HCT116 (cell line): Measurements from ENCODE around the gene ADK. TPM values are rescaled to one million over a fixed set of nuclear protein-coding genes. Genes with fewer than 3 reads are reported as not detected.

ENCODE experiments used
- ATAC-seq: fragments of 200-7000 bp; cut with Tn5 transposase; 2 replicates; pipeline ENCODE4 v1.9.1; 2020; ENCODE audit warnings: mild to moderate bottlenecking, moderate library complexity
- BruUV-seq: library from RNA; stranded (reverse); fragments of 400-500 nt; replicated peaks from 2 replicates; lab custom pipeline; 2021; lab: Mats Ljungman, UMichigan
- CTCF ChIA-PET: fragments of 300-600 bp; sonication (Branson Sonifier 250); formaldehyde crosslinking; loops from one replicate; lab custom pipeline; 2021; ENCODE audit warnings: antibody characterized with exemption; lab: Charles Lee
- POLR2A ChIA-PET: fragments of 300-600, 350-600 bp; sonication (Branson Sonifier 250); formaldehyde crosslinking; loops from one replicate; lab custom pipeline; 2021; ENCODE audit warnings: antibody characterized with exemption; lab: Charles Lee
- RAD21 ChIA-PET, 2 experiments: fragments of 300-600 bp; sonication (Branson Sonifier 250); formaldehyde crosslinking; loops; one replicate each; lab custom pipeline; 2023; ENCODE audit warnings: low total read pairs in 2 of 2; ENCODE audit not compliant: uncharacterized antibody in 2 of 2, unreplicated experiment in 2 of 2, low non-redundant PET in 1 of 2; lab: Charles Lee
- DNase-seq: peaks from one replicate; pipeline ENCODE4 v3.0.0-alpha.2; 2010; ENCODE audit warnings: low read depth, low spot score
- H2AFZ ChIP-seq: fragments of 200-600 bp; shearing (Covaris generic), sonication (generic); 2 replicates; pipeline ENCODE4 v1.6.1; 2017; ENCODE audit warnings: low read depth, mixed run types, mixed read lengths, antibody characterized with exemption, low read length; ENCODE audit not compliant: poor library complexity, severe bottlenecking
- H3K27ac ChIP-seq: 2 replicates; pipeline ENCODE4 v1.5.1; 2012; ENCODE audit warnings: low read depth, low read length
- H3K27me3 ChIP-seq: fragments of 200-600 bp; sonication (generic); 2 replicates; pipeline ENCODE4 v1.6.1; 2016; ENCODE audit warnings: mixed run types, low read length, mixed read lengths; ENCODE audit not compliant: insufficient read depth
- H3K36me3 ChIP-seq, 2 experiments: fragments of 200-500 bp in 1 of 2; fragments of 200-600 bp in 1 of 2; sonication (Bioruptor generic) in 1 of 2; sonication (generic) in 1 of 2; 2 replicates each; pipeline versions ENCODE4 v1.5.1 to v1.6.1; 2014 to 2016; ENCODE audit warnings: low read length in 2 of 2, inconsistent platforms in 1 of 2, mixed read lengths in 1 of 2, mixed run types in 1 of 2; ENCODE audit not compliant: insufficient read depth in 2 of 2, control insufficient read depth in 1 of 2
- H3K4me1 ChIP-seq, 2 experiments: fragments of 200-600 bp in 1 of 2; sonication (generic) in 1 of 2; 2 replicates each; pipeline versions ENCODE4 v1.5.1 to v1.6.1; 2012 to 2017; ENCODE audit warnings: low read length in 2 of 2, inconsistent platforms in 1 of 2, mild to moderate bottlenecking in 1 of 2, mixed read lengths in 1 of 2, mixed run types in 1 of 2, moderate library complexity in 1 of 2; ENCODE audit not compliant: insufficient read depth in 2 of 2, control insufficient read depth in 1 of 2
- H3K4me2 ChIP-seq: fragments of 200-600 bp; sonication (generic); 2 replicates; pipeline ENCODE4 v1.6.1; 2017; ENCODE audit warnings: mixed run types, low read length, mixed read lengths
- H3K4me3 ChIP-seq, 2 experiments: fragments of 200-600 bp in 1 of 2; sonication (generic) in 1 of 2; replicated peaks in 1 of 2; 2 replicates each; pipeline ENCODE4 v1.5.1; 2011 to 2016; ENCODE audit warnings: low read length in 2 of 2, control low read depth in 1 of 2, low read depth in 1 of 2, mild to moderate bottlenecking in 1 of 2, mixed read lengths in 1 of 2, mixed run types in 1 of 2
- H3K79me2 ChIP-seq: fragments of 200-600 bp; sonication (generic); 2 replicates; pipeline ENCODE4 v1.6.1; 2017; ENCODE audit warnings: mild to moderate bottlenecking, mixed run types, low read length, moderate library complexity, mixed read lengths; ENCODE audit not compliant: insufficient read depth
- H3K9ac ChIP-seq: fragments of 200-600 bp; sonication (generic); 2 replicates; pipeline ENCODE4 v1.6.1; 2016; ENCODE audit warnings: low read length, mixed read lengths
- H3K9me2 ChIP-seq: fragments of 200-600 bp; sonication (generic), shearing (Covaris generic); 2 replicates; pipeline ENCODE4 v1.6.1; 2017; ENCODE audit warnings: mixed run types, mild to moderate bottlenecking, moderate library complexity; ENCODE audit not compliant: insufficient read depth
- H3K9me3 ChIP-seq, 2 experiments: fragments of 200-500 bp in 1 of 2; fragments of 200-600 bp in 1 of 2; sonication (Bioruptor generic) in 1 of 2; sonication (generic) in 1 of 2; 2 replicates each; pipeline ENCODE4 v1.6.1; 2014 to 2017; ENCODE audit warnings: low read length in 2 of 2, mixed read lengths in 2 of 2, inconsistent platforms in 1 of 2, low read depth in 1 of 2, mild to moderate bottlenecking in 1 of 2, mixed run types in 1 of 2, moderate library complexity in 1 of 2; ENCODE audit not compliant: control insufficient read depth in 1 of 2, insufficient read depth in 1 of 2
- H4K20me1 ChIP-seq: fragments of 200-600 bp; sonication (generic), shearing (Covaris generic); 2 replicates; pipeline ENCODE4 v1.6.1; 2017; ENCODE audit warnings: mixed run types, mild to moderate bottlenecking, moderate library complexity; ENCODE audit not compliant: insufficient read depth
- ATF3 ChIP-seq: IDR thresholded peaks from 2 replicates; pipeline ENCODE4 v1.6.1; 2012
- CBX3 ChIP-seq: IDR thresholded peaks from 2 replicates; pipeline ENCODE4 v1.6.1; 2012; ENCODE audit warnings: low read depth
- CEBPB ChIP-seq: IDR thresholded peaks from 2 replicates; pipeline ENCODE4 v1.6.1; 2012; ENCODE audit warnings: low read depth
- EGR1 ChIP-seq: IDR thresholded peaks from 2 replicates; pipeline ENCODE4 v1.6.1; 2012; ENCODE audit warnings: low read depth
- ELF1 ChIP-seq: IDR thresholded peaks from 2 replicates; pipeline ENCODE4 v1.6.1; 2012; ENCODE audit warnings: low read depth, borderline replicate concordance
- EZH2phosphoT487 ChIP-seq: fragments of 200-600 bp; IDR thresholded peaks from 2 replicates; pipeline ENCODE4 v1.6.1; 2018; ENCODE audit warnings: antibody characterized with exemption, borderline replicate concordance
- JUND ChIP-seq: IDR thresholded peaks from 2 replicates; pipeline ENCODE4 v1.6.1; 2012
- POLR2A ChIP-seq: IDR thresholded peaks from 2 replicates; pipeline ENCODE4 v1.7.0; 2011; ENCODE audit warnings: borderline replicate concordance; ENCODE audit not compliant: insufficient read depth, insufficient read length; ENCODE audit errors: extremely low read depth
- POLR2AphosphoS5 ChIP-seq: IDR thresholded peaks from 2 replicates; pipeline ENCODE4 v1.6.1; 2011; ENCODE audit warnings: mild to moderate bottlenecking, low read depth, low read length, moderate library complexity
- SIN3A ChIP-seq: IDR thresholded peaks from 2 replicates; pipeline ENCODE4 v1.6.1; 2012; ENCODE audit warnings: low read depth
- SP1 ChIP-seq: IDR thresholded peaks from 2 replicates; pipeline ENCODE4 v1.6.1; 2012; ENCODE audit warnings: low read depth
- TCF7L2 ChIP-seq: IDR thresholded peaks from 2 replicates; pipeline ENCODE4 v1.7.0; 2011; ENCODE audit warnings: borderline replicate concordance, inconsistent platforms; ENCODE audit not compliant: insufficient read depth, insufficient read length; ENCODE audit errors: extremely low read depth
- ZBTB33 ChIP-seq: IDR thresholded peaks from 2 replicates; pipeline ENCODE4 v1.6.1; 2011; ENCODE audit warnings: mild to moderate bottlenecking, low read length, moderate library complexity; ENCODE audit not compliant: insufficient replicate concordance; ENCODE audit errors: extremely low read depth
- ZFX ChIP-seq: fragments of 450-650 bp; IDR thresholded peaks from 2 replicates; pipeline ENCODE4 v1.6.1; 2017
- ZNF274 ChIP-seq: fragments of 200-500 bp; sonication (Bioruptor generic); IDR thresholded peaks from 2 replicates; pipeline ENCODE4 v1.6.1; 2014; ENCODE audit warnings: mild to moderate bottlenecking, low read depth, low read length, inconsistent platforms
- intact Hi-C: fragments of 100-400 bp; cut with micrococcal nuclease; formaldehyde crosslinking; loops from 2 replicates; pipeline ENCODE4 v1.10.0; 2022
- total RNA-seq: library from RNA; stranded (reverse); gene quantifications from one replicate; pipeline ENCODE4 v1.2.1, GENCODE V29; 2021; ENCODE audit not compliant: unreplicated experiment
- TF ChIP-seq, protein P1 (sequence below): IDR thresholded peaks from 2 replicates; pipeline ENCODE4 v1.6.1; 2012; ENCODE audit warnings: low read depth
- TF ChIP-seq, protein P2 (sequence below): IDR thresholded peaks from 2 replicates; pipeline ENCODE4 v1.6.1; 2012

Gene ADK
- total RNA-seq, 1 experiment from 2014 or later, result 55.0 TPM

GRCh38 chr10:74306227-74306982, 155.4 kb downstream of the ADK start:
- no TSS peak for BruUV-seq
- peaks cover 4% of the 10 kb centered on the region; the same call in 1 of the 2 replicates for H4K20me1 ChIP-seq
- POLR2A ChIA-PET, result no interaction called here
- H3K9me3 ChIP-seq, result no peaks in the 10 kb centered on the region
- RAD21 ChIA-PET, result no interaction called here
- TF ChIP-seq POLR2AphosphoS5 (no peak), EZH2phosphoT487 (no peak), SP1 (no peak), SIN3A (no peak), ZBTB33 (no peak), ELF1 (no peak), EGR1 (no peak), CEBPB (no peak), TCF7L2 (no peak), CBX3 (no peak), JUND (no peak), ZNF274 (no peak), POLR2A (no peak), ZFX (no peak), ATF3 (no peak)
- TF ChIP-seq, protein P1, sequence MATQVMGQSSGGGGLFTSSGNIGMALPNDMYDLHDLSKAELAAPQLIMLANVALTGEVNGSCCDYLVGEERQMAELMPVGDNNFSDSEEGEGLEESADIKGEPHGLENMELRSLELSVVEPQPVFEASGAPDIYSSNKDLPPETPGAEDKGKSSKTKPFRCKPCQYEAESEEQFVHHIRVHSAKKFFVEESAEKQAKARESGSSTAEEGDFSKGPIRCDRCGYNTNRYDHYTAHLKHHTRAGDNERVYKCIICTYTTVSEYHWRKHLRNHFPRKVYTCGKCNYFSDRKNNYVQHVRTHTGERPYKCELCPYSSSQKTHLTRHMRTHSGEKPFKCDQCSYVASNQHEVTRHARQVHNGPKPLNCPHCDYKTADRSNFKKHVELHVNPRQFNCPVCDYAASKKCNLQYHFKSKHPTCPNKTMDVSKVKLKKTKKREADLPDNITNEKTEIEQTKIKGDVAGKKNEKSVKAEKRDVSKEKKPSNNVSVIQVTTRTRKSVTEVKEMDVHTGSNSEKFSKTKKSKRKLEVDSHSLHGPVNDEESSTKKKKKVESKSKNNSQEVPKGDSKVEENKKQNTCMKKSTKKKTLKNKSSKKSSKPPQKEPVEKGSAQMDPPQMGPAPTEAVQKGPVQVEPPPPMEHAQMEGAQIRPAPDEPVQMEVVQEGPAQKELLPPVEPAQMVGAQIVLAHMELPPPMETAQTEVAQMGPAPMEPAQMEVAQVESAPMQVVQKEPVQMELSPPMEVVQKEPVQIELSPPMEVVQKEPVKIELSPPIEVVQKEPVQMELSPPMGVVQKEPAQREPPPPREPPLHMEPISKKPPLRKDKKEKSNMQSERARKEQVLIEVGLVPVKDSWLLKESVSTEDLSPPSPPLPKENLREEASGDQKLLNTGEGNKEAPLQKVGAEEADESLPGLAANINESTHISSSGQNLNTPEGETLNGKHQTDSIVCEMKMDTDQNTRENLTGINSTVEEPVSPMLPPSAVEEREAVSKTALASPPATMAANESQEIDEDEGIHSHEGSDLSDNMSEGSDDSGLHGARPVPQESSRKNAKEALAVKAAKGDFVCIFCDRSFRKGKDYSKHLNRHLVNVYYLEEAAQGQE, result no peak
- TF ChIP-seq, protein P2, sequence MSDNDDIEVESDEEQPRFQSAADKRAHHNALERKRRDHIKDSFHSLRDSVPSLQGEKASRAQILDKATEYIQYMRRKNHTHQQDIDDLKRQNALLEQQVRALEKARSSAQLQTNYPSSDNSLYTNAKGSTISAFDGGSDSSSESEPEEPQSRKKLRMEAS, result no peak
- DNase-seq, result no peak
- H3K4me2 ChIP-seq, result no peak overlapping the region
- no peaks in the 10 kb centered on the region for H3K36me3 ChIP-seq
- no peaks in the 10 kb centered on the region for H3K4me1 ChIP-seq
- H3K9ac ChIP-seq, result no peak overlapping the region
- CTCF ChIA-PET, result no interaction called here
- H2AFZ ChIP-seq, result no peak overlapping the region
- H3K27me3 ChIP-seq, result no peaks in the 10 kb centered on the region
- no peak overlapping the region for H3K27ac ChIP-seq
- intact Hi-C loops, result no loop called here
- H3K4me3 ChIP-seq, result no peak overlapping the region
- H3K9me2 ChIP-seq, result no peaks in the 10 kb centered on the region
- ATAC-seq, result no peak
- peaks cover 5% of the 10 kb centered on the region for H3K79me2 ChIP-seq
